Left renal pelvis (tissue), 4 donors: Measurements from ENCODE around the gene CAPZA2. TPM values are rescaled to one million over a fixed set of nuclear protein-coding genes. Genes with fewer than 3 reads are reported as not detected.

Experiments used
- polyA plus RNA-seq, 4 donors: library from polyadenylated mRNA; unstranded; fragments of 120-200 nt; gene quantifications; one replicate each; pipeline ENCODE4 v1.2.1, GENCODE V29; 2013; ENCODE audit not compliant: insufficient read length in 4 of 4

The CAPZA2 gene
- polyA plus RNA-seq, 4 donors, result 121 to 241 (median 184) TPM

Other genes with a start within 250 kb of the CAPZA2 start
- gene MET, start 190.4 kb upstream of the CAPZA2 start, polyA plus RNA-seq, result 10 to 100 TPM in 3 of 4 donors, 1 to 10 TPM in 1; 2.8 to 46.1 (median 39.8) TPM
- gene ST7, start 90.9 kb downstream of the CAPZA2 start, polyA plus RNA-seq, result 10 to 100 TPM; 18.4 to 28.5 (median 27.0) TPM